Measurements from ENCODE around the gene ACOXL. TPM values are rescaled to one million over a fixed set of nuclear protein-coding genes. Genes with fewer than 3 reads are reported as not detected.

The ACOXL gene
- total and polyA plus RNA-seq, 9 of the 15 experiments (the other 6 are each of a cell fraction or from before 2014, with no cell fraction given): 0.31 to 0.56 TPM; not detected in 7

DNA sequence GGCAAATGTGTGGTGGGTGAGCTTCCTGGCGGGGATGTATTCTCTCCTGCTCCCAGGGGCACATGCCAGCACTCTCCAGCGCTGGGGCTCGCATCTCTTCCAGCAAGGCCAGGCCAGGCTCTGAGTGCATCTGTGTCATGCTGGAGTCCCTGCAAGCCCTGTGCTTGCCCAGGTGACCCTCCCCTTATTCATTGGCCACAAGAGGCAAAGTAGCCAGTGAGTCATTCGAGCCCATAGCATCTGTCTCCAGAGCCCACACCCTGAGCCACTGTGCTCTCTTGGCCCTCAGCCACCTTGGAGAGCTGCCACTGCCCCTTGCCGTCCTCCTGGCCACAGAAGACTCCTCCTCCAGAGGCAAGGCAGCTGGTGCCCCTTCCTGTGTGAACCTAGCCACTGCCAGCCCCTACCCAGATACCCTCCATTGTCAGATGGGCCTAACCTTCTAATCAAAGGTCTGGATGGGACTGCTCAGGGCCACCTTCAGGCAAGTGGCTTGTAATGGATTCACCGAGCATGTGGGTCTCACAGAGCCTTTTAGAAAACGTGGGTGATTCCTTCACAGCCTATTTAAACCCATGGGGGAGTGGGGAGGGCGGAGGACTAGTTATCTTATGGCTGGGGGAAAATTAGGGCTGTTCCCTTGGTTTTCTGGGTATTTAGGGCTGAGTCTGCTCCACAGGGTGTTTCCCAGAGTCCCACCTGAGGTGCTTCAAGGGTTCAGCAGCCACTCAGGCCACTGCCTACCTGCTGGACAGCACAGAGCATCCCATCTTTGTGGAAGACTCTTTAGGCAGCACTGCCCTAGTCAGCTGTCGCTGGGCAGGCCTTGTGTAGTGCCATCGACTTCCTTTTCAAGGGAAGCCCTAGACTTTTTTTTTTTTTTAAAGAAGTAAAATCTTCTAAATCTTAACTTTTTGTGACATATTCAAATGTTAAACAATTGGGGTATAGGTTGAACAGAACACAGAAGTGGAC, 137.4 kb downstream of the ACOXL start:
- 0% methylated on average over 9 of the region's 10 CpGs for whole genome bisulfite sequencing (ENCODE audit: insufficient coverage, low coverage, missing lambda C conversion rate)
- CTCF ChIA-PET (ENCODE audit: low intra/inter-chr PET ratio): interaction anchor here (0.6 kb wide), 1 partner anchor 24 kb away, joined by 3 read pairs; no protein-coding TSS in a partner anchor
- no peaks in the 10 kb centered on the region for H3K79me2 ChIP-seq (ENCODE audit: control insufficient read depth, insufficient read depth, low read length)
- no peaks in the 10 kb centered on the region for H3K4me1 ChIP-seq (replicated peaks in 1 of 2; ENCODE audit: control insufficient read depth in 2 of 2, insufficient read depth in 2 of 2, low read length in 2 of 2)
- FAIRE-seq (no peak), DNase-seq (ENCODE audit: extremely low read depth in 1 of 4, low spot score in 3 of 4) (no peak), ATAC-seq (no peak)
- no peak overlapping the region for H3K4me2 ChIP-seq (ENCODE audit: insufficient read depth, low read length)
- H3K36me3 ChIP-seq (ENCODE audit: control insufficient read depth, insufficient read depth, low read length): no peaks in the 10 kb centered on the region
- H3K9me3 ChIP-seq (replicated peaks; ENCODE audit: control insufficient read depth, insufficient read depth, low read depth, low read length): no peaks in the 10 kb centered on the region
- intact Hi-C loops (cut with micrococcal nuclease) (no loop called here), in situ Hi-C loops (cut with MboI) (no loop called here)
- no peak overlapping the region for H2AFZ ChIP-seq (ENCODE audit: low read depth, low read length)
- POLR2A ChIA-PET: interaction anchor here (1.0 kb wide), 1 partner anchor 9 kb away, joined by 3 read pairs; no protein-coding TSS in a partner anchor
- H3K27me3 ChIP-seq (ENCODE audit: control insufficient read depth in 2 of 2, insufficient read depth in 2 of 2, low read length in 2 of 2): peaks cover 2 to 37% of the 10 kb centered on the region in 2 experiments; a peak in 4 of 5 replicates
- TF ChIP-seq BRD4 (IDR thresholded peaks at IDR 0.05): no peak
- H3K4me3 ChIP-seq: no peak overlapping the region
- no peak overlapping the region for H3K9ac ChIP-seq (ENCODE audit: insufficient read depth in 1 of 2, low read depth in 2 of 2, low read length in 2 of 2)
- BruUV-seq (replicated peaks): no TSS peak
- H3K9me1 ChIP-seq (ENCODE audit: control insufficient read depth, insufficient read depth, low read length): no peaks in the 10 kb centered on the region
- H3K27ac ChIP-seq (ENCODE audit: extremely low read depth, low read depth, low read length): no peak overlapping the region
- no peaks in the 10 kb centered on the region for H4K20me1 ChIP-seq (replicated peaks; ENCODE audit: control insufficient read depth, insufficient read depth, low read length)

DNA sequence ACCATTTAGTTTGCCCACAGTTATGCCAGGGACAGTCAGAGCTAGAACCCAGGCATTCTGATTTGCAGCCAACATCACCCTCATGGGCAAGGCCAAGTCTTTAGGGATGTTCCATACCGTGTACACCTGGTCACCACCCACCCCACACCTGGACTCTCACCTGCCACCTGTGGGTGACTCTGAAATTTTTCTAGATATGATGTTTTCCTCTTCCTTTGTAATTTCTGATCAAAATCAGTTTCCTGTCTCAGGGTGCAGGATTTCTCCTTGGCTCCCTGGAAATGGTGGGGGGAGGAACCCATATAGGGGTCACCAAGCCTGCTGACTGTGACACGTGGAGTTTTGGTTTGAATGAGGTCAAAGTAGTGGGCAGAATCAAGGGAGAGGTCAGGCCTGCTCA, 138.2 kb downstream of the ACOXL start:
- Histone ChIP-seq H4K20me1 (replicated peaks; ENCODE audit: control insufficient read depth, insufficient read depth, low read length) (no peaks in the 10 kb centered on the region), H3K9ac (ENCODE audit: insufficient read depth in 1 of 2, low read depth in 2 of 2, low read length in 2 of 2) (no peak overlapping the region), H3K27ac (ENCODE audit: extremely low read depth, low read depth, low read length) (no peak overlapping the region), H3K4me2 (ENCODE audit: insufficient read depth, low read length) (no peak overlapping the region), H3K27me3 (ENCODE audit: control insufficient read depth in 2 of 2, insufficient read depth in 2 of 2, low read length in 2 of 2) (peaks cover 2 to 32% of the 10 kb centered on the region in 2 experiments; a peak in 4 of 5 replicates), H3K9me1 (ENCODE audit: control insufficient read depth, insufficient read depth, low read length) (no peaks in the 10 kb centered on the region), H3K9me3 (replicated peaks; ENCODE audit: control insufficient read depth, insufficient read depth, low read depth, low read length) (no peaks in the 10 kb centered on the region), H3K79me2 (ENCODE audit: control insufficient read depth, insufficient read depth, low read length) (no peaks in the 10 kb centered on the region), H2AFZ (ENCODE audit: low read depth, low read length) (no peak overlapping the region), H3K4me1 (replicated peaks in 1 of 2; ENCODE audit: control insufficient read depth in 2 of 2, insufficient read depth in 2 of 2, low read length in 2 of 2) (no peaks in the 10 kb centered on the region; a peak in 1 of 5 replicates), H3K4me3 (no peak overlapping the region), H3K36me3 (ENCODE audit: control insufficient read depth, insufficient read depth, low read length) (no peaks in the 10 kb centered on the region)
- ChIA-PET POLR2A (no interaction called here), CTCF (ENCODE audit: low intra/inter-chr PET ratio) (no interaction called here)
- FAIRE-seq (no peak), DNase-seq (ENCODE audit: extremely low read depth in 1 of 4, low spot score in 3 of 4) (no peak), ATAC-seq (no peak)
- intact Hi-C loops (cut with micrococcal nuclease) (no loop called here), in situ Hi-C loops (cut with MboI) (no loop called here)
- TF ChIP-seq ARNT (IDR thresholded peaks at IDR 0.05) (no peak), PKNOX1 (IDR thresholded peaks at IDR 0.05) (no peak), SMAD1 (IDR thresholded peaks at IDR 0.05; ENCODE audit: low read depth, low read length, partially characterized antibody) (no peak), PHF20 (IDR thresholded peaks at IDR 0.05; ENCODE audit: partially characterized antibody) (no peak), CREM (IDR thresholded peaks at IDR 0.05; ENCODE audit: low read depth) (no peak), THRB (CRISPR knock-in tag; conservative IDR thresholded peaks at IDR 0.05) (no peak), GABPA (tag; conservative IDR thresholded peaks at IDR 0.05; ENCODE audit: low read depth) (no peak), RBM22 (IDR thresholded peaks at IDR 0.05; ENCODE audit: low read depth, low read length, poor library complexity, severe bottlenecking) (no peak), SMARCB1 (IDR thresholded peaks at IDR 0.05; ENCODE audit: insufficient read length, low read depth) (no peak), RFX7 (CRISPR knock-in tag; IDR thresholded peaks at IDR 0.05) (no peak)
- WGBS (ENCODE audit: insufficient coverage, low coverage, missing lambda C conversion rate): 0% methylated on average over 2 of the region's 2 CpGs
- BruUV-seq (replicated peaks): no TSS peak

Measured in K562 (cell line).